Central memory CD8-positive, alpha-beta T cell (primary cell): Measurements from ENCODE around the gene THSD4.

Source experiments
- ATAC-seq: fragments of 150-1000 bp; cut with Tn5 transposase; replicated peaks from 2 replicates; pipeline ENCODE4 v1.10.0; 2022; ENCODE audit warnings: mild to moderate bottlenecking, moderate FRiP score, moderate number of reproducible peaks; ENCODE audit not compliant: poor library complexity, severe bottlenecking; ENCODE audit errors: extremely low read depth
- DNase-seq, 2 donors: peaks; one replicate each; pipeline ENCODE4 v3.0.0; 2021; ENCODE audit warnings: low spot score in 2 of 2
- H3K27ac Mint-ChIP-seq: one replicate; pipeline ENCODE4 v1.8.0; 2022; ENCODE audit warnings: low read depth, mild to moderate bottlenecking, moderate library complexity, mixed read lengths
- H3K27me3 Mint-ChIP-seq: one replicate; pipeline ENCODE4 v1.8.0; 2022; ENCODE audit warnings: mixed read lengths
- H3K36me3 Mint-ChIP-seq: one replicate; pipeline ENCODE4 v1.8.0; 2022; ENCODE audit warnings: mild to moderate bottlenecking, moderate library complexity, mixed read lengths; ENCODE audit not compliant: insufficient read depth
- H3K4me1 Mint-ChIP-seq: one replicate; pipeline ENCODE4 v1.8.0; 2022; ENCODE audit warnings: mixed read lengths
- H3K4me3 Mint-ChIP-seq: one replicate; pipeline ENCODE4 v1.8.0; 2022; ENCODE audit warnings: mild to moderate bottlenecking, moderate library complexity, mixed read lengths
- H3K9me3 Mint-ChIP-seq: one replicate; pipeline ENCODE4 v1.8.0; 2022; ENCODE audit warnings: mixed read lengths

Gene THSD4

DNA sequence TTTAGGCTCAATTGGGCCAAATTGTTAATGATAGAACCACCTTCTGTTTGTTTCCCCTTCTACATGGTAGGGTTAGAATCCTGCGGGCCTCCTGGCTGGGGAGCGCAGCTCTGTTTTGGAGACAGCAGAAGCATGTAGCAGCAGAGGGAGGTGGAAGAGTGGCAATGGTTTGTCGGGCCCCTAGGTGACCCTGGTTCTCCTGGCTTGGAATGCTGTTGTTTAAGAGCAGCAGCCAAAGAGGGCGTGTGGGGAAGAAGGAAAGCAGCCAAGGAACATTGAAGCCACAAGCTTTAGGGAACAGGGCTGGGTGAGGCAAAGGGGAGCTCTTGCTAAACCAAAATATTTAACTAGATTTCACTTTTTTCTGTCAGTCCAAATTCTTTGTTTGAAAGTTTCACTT, 481.4 kb downstream of the THSD4 start:
- H3K27ac Mint-ChIP-seq, result no peak overlapping the region
- no peak overlapping the region for H3K4me3 Mint-ChIP-seq
- DNase-seq, result no peak
- no peaks in the 10 kb centered on the region for H3K4me1 Mint-ChIP-seq
- no peaks in the 10 kb centered on the region for H3K36me3 Mint-ChIP-seq
- H3K27me3 Mint-ChIP-seq, result peaks cover 10% of the 10 kb centered on the region
- H3K9me3 Mint-ChIP-seq, result no peaks in the 10 kb centered on the region
- no peak for ATAC-seq

DNA sequence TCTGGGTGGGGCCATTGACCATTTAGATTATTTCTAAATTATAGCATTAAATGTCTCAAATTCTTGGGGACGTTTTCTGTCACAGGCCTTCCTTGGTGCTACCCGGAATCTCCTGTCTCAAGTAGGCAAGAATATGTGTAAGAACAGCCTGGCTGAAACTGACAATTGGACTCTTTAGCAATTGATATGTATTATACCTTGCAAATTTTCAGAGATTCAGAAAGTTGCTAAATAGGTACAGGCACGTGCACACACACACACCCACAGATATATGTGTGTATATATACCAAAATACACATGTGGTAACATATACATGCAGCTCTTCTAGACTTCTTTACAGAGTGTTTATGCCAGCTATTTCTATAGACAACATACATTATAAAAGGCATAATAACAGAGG, 481.9 kb downstream of the THSD4 start:
- H3K4me1 Mint-ChIP-seq, result no peaks in the 10 kb centered on the region
- H3K9me3 Mint-ChIP-seq, result no peaks in the 10 kb centered on the region
- no peaks in the 10 kb centered on the region for H3K36me3 Mint-ChIP-seq
- H3K4me3 Mint-ChIP-seq, result no peak overlapping the region
- no peak for DNase-seq
- no peak for ATAC-seq
- H3K27ac Mint-ChIP-seq, result no peak overlapping the region
- peaks cover 10% of the 10 kb centered on the region for H3K27me3 Mint-ChIP-seq

DNA sequence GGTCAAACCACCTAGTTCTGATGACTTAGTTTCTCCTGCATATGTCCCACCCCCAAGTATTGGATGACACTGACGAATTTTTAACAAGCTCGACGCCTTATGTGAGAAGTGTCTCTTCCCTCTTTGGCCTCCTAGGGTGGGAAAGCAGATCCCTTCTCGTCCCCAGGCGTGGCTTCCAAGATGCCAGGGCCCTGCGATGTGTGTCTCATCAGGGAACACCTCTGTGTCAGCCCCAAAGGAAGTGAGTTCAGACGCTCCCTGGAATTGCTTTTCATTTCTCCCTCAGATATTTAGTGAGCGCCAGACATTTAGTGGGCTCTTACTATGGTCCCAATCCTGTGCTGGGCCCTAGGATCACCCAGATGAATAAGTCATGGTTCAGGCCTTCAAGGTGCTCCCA, 482.4 kb downstream of the THSD4 start:
- ATAC-seq (no peak), DNase-seq (no peak)
- peaks cover 10% of the 10 kb centered on the region for H3K27me3 Mint-ChIP-seq
- no peaks in the 10 kb centered on the region for H3K4me1 Mint-ChIP-seq
- H3K36me3 Mint-ChIP-seq, result no peaks in the 10 kb centered on the region
- no peak overlapping the region for H3K27ac Mint-ChIP-seq
- H3K9me3 Mint-ChIP-seq, result no peaks in the 10 kb centered on the region
- H3K4me3 Mint-ChIP-seq, result no peak overlapping the region

DNA sequence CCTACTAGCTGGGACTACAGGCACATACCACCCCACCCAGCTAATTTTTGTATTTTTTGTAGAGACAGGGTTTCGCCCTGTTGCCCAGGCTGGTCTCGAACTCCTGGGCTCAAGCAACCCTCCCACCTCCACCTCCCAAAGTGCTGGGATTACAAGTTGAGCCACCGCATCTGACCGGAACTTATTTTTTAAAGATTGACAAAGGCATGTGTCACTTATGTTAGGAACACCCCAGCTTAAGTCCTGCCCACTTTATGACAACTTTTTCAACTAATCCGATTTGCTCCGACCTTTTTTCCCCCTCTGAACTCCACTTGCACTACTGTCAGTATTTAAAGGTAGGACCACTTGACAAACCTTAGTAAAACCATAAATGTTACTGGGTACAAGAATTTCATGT, 483.5 kb downstream of the THSD4 start:
- H3K27me3 Mint-ChIP-seq, result peaks cover 10% of the 10 kb centered on the region
- ATAC-seq (no peak), DNase-seq (no peak)
- no peaks in the 10 kb centered on the region for H3K36me3 Mint-ChIP-seq
- no peak overlapping the region for H3K27ac Mint-ChIP-seq
- H3K9me3 Mint-ChIP-seq, result no peaks in the 10 kb centered on the region
- H3K4me3 Mint-ChIP-seq, result no peak overlapping the region
- H3K4me1 Mint-ChIP-seq, result no peaks in the 10 kb centered on the region

DNA sequence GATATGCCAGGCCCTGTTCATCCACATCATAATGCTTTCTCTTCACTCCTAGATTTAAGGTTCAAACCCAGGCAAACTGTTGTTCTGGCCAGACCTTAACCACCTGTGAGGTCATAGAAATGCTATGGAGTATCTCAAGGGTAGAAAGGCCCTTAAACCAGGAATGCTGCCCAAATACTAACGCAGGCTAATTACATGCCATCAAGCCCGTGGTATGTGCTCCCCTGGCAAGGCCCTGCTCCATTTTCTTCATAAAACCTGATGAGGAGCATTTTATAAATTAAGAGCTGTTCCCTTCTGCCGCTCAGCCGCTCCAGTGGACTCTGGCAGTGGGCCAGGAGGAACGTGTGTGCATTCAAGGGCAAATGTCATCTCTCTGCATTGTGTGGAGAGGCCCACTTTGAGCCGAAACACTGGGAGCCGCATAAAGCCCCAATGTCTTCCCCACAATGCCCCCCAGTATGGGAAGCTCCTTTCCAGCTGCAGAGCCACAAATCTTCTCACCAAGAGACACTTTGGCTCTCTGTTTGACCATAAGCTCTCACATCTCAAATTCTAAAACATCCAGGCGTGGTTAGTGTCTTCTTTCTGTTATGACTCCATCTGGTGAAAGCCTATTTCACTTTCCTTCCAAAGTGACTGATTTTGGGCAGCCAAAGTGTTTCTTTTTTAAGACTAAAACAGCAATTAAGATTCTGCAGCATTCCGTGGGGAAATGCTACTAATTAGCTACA, 484.3 kb downstream of the THSD4 start:
- Mint-ChIP-seq H3K27me3 (peaks cover 14% of the 10 kb centered on the region), H3K27ac (no peak overlapping the region), H3K4me1 (no peaks in the 10 kb centered on the region), H3K9me3 (no peaks in the 10 kb centered on the region), H3K4me3 (no peak overlapping the region), H3K36me3 (no peaks in the 10 kb centered on the region)
- DNase-seq, result no peak
- ATAC-seq, result no peak

DNA sequence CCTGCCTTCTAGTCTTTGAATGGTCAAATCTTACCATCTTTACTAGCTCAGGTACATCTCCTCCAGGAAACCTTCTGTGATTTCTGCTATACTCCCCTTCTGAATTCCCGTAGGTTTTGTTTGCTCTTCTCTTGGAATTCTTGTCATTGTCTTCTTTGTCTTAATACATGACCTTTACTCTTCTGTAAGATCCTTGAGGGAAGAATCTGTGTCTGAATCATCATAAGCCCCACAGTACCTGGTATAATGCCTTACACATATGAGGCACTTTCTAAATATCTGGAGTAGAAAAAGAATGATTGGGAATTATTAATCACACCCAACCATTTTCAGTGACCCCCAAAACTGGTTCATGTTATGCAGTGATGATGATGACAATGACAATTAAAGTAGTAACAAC, 485.0 kb downstream of the THSD4 start:
- DNase-seq (no peak), ATAC-seq (no peak)
- H3K36me3 Mint-ChIP-seq, result no peaks in the 10 kb centered on the region
- no peaks in the 10 kb centered on the region for H3K9me3 Mint-ChIP-seq
- no peaks in the 10 kb centered on the region for H3K4me1 Mint-ChIP-seq
- peaks cover 20% of the 10 kb centered on the region for H3K27me3 Mint-ChIP-seq
- H3K27ac Mint-ChIP-seq, result no peak overlapping the region
- no peak overlapping the region for H3K4me3 Mint-ChIP-seq

DNA sequence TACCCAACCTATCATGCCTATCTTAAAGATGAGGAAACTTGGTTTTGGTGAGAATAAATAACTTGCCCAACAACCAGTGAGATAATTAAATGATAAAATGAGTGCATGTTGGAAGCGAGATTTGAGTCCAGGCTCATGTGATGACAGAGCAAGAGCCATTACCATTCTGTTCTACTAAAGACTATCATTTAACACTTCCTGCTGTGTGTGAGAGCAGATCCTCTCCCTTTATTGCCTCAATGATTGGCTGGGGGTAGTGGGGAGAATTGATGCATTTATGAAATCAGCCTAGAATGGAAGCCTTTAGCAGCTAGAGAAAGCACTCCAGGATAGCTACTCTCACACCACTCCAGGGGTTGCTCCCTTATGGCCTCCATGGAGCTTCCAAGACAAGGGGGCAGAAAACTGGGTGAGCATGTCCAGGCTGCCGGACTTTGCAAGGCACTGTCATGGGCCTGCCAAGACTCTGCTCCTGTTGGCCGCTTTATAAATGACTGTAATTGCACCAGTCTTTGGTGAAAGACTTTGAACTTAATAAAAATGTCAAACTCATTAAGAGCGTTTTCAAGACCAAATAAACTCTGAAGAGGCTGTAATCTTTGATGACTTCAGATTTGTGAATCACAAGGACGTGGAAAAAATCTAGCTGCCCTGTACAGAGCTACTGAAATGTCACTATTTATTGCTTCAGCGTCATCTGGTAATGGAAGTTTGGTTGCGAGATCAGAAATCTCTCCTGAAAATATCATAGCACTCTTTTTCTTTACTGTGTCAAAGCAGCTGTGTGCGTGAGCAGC, 486.0 kb downstream of the THSD4 start:
- Mint-ChIP-seq H3K27ac (no peak overlapping the region), H3K9me3 (no peaks in the 10 kb centered on the region), H3K4me3 (no peak overlapping the region), H3K36me3 (no peaks in the 10 kb centered on the region), H3K4me1 (no peaks in the 10 kb centered on the region), H3K27me3 (peaks cover 29% of the 10 kb centered on the region)
- ATAC-seq (no peak), DNase-seq (no peak)

DNA sequence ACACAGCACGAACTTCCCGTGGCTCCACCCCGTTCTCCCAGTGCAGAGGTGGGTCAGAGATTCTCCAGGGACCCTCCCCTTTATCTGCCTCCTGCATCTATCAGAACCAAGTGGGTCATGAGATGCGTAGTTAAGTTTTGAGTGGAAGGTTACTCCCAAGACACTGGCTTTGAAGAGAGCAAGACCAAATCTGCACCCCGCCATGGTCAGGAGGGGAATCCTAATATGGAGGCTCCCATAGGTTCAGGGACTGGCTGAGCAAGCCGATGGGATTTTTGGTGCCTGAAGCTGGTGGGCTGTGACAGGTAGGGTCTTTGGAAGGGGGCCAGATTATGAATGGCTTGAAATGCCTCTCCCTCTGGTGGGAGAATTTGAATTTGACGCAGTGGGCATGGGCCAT, 488.1 kb downstream of the THSD4 start:
- ATAC-seq, result no peak
- Mint-ChIP-seq H3K9me3 (no peaks in the 10 kb centered on the region), H3K27me3 (peaks cover 44% of the 10 kb centered on the region), H3K4me1 (no peaks in the 10 kb centered on the region), H3K36me3 (no peaks in the 10 kb centered on the region), H3K4me3 (no peak overlapping the region), H3K27ac (no peak overlapping the region)
- DNase-seq, result no peak

DNA sequence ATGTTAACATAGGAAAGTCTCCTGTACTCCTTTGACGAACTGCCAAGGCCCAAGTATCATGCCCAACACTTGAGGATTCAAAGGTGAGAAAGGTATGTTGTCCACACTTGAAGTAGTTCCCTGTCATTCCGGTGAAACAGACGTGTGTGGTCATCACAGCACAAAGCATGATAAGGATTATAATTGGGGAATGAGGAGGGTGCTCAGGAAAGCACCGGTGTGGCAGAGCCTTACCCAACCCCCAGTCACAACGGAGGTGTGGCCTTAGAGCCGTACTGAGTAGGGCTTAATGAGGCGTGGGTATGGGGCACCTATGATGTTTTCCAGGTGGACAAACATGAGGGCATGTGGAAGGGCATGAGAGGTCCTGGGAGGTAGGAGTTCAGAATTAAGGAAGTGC, 492.1 kb downstream of the THSD4 start:
- peaks cover 57% of the 10 kb centered on the region for H3K27me3 Mint-ChIP-seq
- ATAC-seq, result no peak
- H3K4me1 Mint-ChIP-seq, result no peaks in the 10 kb centered on the region
- H3K4me3 Mint-ChIP-seq, result no peak overlapping the region
- H3K27ac Mint-ChIP-seq, result no peak overlapping the region
- no peaks in the 10 kb centered on the region for H3K9me3 Mint-ChIP-seq
- no peaks in the 10 kb centered on the region for H3K36me3 Mint-ChIP-seq
- DNase-seq, result no peak

DNA sequence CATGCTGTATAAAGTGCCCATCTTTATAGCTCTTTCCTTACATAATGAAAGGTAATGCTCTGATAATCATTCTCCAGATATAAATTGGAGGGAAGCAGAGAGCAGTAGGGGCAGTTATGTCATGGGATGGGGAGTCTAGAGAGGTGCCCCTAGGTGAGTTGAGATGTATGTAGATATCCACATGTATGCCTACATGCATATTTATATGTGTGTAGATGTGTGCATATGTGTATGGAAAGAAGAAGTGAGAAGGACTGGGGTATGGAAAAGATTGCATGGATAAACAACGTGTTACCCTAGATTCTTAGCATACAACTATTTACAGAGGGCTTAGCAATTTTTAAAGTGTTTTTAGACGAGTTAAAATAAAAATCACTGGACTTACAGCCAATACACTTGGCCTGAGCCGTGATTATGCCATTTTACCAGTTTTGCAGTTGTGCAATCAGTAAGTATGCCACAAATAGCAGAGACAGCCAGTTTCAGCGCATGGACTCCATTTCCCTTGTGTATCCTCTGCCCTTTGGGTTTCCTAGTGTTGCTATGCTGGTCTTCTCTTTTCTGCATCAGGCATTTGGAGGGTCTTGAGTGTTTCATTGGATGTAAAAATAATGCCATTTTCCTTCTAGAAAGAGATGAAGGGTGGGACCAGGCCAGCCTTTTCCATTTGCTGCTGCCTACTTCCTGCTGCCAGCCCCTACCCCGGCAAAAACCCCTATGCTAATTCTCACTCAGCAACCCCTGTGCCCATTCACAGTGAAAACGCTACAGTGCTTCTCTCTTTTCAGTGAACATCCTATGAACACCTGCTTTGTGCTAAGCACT, 495.7 kb downstream of the THSD4 start:
- no peaks in the 10 kb centered on the region for H3K36me3 Mint-ChIP-seq
- H3K4me1 Mint-ChIP-seq, result no peaks in the 10 kb centered on the region
- no peaks in the 10 kb centered on the region for H3K9me3 Mint-ChIP-seq
- peaks cover 75% of the 10 kb centered on the region for H3K27me3 Mint-ChIP-seq
- H3K4me3 Mint-ChIP-seq, result no peak overlapping the region
- no peak overlapping the region for H3K27ac Mint-ChIP-seq
- ATAC-seq, result no peak
- no peak for DNase-seq

DNA sequence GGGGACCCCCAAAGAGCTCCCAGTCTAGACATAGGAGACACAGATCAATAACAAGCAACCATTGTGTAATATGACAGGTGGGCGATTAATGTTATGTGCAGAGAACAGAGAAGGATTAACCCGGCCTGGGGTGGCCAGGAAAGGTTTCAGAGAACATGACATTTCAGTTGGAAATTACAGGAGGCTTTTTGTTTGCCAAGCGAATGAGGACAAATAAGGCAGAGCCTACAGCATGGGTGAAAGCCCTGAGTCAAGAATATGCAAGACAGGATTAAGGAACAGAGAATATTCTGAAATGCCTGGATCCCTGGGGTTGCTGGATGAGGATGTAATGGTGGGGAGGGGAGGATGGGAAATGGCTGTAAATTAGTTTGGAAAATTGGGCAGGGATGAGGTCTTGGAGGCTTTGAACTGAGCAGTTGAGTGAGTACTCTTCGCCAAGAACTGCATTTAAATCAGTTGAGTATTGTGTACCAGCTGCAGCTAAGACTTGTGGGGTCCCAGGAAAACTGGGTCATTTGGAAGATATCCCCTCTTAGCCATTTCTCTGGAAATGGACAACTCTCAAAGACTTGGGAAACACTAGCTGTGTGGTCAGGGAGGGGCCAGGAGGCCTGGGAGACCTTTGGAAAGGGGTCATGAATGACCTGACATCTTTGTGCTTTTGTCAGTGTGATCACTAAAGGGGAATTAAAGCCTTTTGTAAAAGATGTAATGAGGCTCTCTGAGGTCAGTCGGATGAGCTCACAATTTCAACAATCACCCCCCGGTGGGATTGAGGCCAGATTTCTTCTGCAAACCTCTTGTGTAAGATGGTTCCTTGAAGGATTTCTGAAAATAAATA, 496.5 kb downstream of the THSD4 start:
- Mint-ChIP-seq H3K27ac (no peak overlapping the region), H3K4me1 (no peaks in the 10 kb centered on the region), H3K27me3 (peaks cover 80% of the 10 kb centered on the region), H3K36me3 (no peaks in the 10 kb centered on the region), H3K9me3 (no peaks in the 10 kb centered on the region), H3K4me3 (no peak overlapping the region)
- ATAC-seq, result no peak
- no peak for DNase-seq

DNA sequence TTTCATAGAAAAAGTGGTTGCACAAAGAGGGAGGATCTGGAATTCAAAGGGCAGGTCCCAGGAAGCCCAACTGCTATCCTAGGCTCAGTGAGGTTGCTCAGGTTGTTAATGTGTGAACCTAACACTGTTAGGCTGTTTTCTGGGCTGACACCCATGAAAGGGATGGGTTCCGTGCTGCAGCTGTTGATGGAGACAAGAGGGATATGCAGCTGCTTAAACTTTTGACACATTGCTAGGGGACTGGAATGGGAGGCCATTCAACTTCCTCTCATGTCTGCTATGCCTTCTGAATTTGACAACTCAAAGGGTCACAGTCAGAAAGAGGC, 497.1 kb downstream of the THSD4 start:
- Mint-ChIP-seq H3K4me1 (no peaks in the 10 kb centered on the region), H3K27ac (no peak overlapping the region), H3K9me3 (no peaks in the 10 kb centered on the region), H3K36me3 (no peaks in the 10 kb centered on the region), H3K27me3 (peaks cover 74% of the 10 kb centered on the region), H3K4me3 (no peak overlapping the region)
- DNase-seq, result no peak
- no peak for ATAC-seq
